ENCODE measurements around the gene TBC1D4.

GRCh38 chr13:75333103-75333502, 148.9 kb downstream of the TBC1D4 start:
- TF ChIP-seq, protein P1, sequence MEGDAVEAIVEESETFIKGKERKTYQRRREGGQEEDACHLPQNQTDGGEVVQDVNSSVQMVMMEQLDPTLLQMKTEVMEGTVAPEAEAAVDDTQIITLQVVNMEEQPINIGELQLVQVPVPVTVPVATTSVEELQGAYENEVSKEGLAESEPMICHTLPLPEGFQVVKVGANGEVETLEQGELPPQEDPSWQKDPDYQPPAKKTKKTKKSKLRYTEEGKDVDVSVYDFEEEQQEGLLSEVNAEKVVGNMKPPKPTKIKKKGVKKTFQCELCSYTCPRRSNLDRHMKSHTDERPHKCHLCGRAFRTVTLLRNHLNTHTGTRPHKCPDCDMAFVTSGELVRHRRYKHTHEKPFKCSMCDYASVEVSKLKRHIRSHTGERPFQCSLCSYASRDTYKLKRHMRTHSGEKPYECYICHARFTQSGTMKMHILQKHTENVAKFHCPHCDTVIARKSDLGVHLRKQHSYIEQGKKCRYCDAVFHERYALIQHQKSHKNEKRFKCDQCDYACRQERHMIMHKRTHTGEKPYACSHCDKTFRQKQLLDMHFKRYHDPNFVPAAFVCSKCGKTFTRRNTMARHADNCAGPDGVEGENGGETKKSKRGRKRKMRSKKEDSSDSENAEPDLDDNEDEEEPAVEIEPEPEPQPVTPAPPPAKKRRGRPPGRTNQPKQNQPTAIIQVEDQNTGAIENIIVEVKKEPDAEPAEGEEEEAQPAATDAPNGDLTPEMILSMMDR (conservative IDR thresholded peaks at IDR 0.05), result no peak
- no peak for TF ChIP-seq EZH2 (IDR thresholded peaks at IDR 0.05; ENCODE audit: low read depth)
